ENCODE data around the gene MRPS26.

GRCh38 chr20:3084986-3085360 is 39.1 kb downstream of the MRPS26 start:
- no peak for TF ChIP-seq POLR2AphosphoS5 (IDR thresholded peaks at IDR 0.05; ENCODE audit: low read depth, low read length)
- TF ChIP-seq REST (IDR thresholded peaks at IDR 0.05; ENCODE audit: insufficient read depth in 1 of 2, low read depth in 2 of 2, low read length in 1 of 2), result no peak
- no peak for TF ChIP-seq CTCF (IDR thresholded peaks at IDR 0.05)
- TF ChIP-seq SIN3A (IDR thresholded peaks at IDR 0.05; ENCODE audit: borderline replicate concordance, insufficient read depth, low read depth, low read length), result no peak

All from Panc1 (cell line).